Activated CD4-positive, alpha-beta T cell treated with anti-CD3 and anti-CD28 coated beads, Interleukin-2, amount 50 U/mL, for 4 hours (primary cell): ENCODE measurements around the gene HCN1.

Experiments
- DNase-seq, 2 experiments: peaks; one replicate each; pipeline ENCODE4 v3.0.0-alpha.2; 2020

Gene HCN1

DNA sequence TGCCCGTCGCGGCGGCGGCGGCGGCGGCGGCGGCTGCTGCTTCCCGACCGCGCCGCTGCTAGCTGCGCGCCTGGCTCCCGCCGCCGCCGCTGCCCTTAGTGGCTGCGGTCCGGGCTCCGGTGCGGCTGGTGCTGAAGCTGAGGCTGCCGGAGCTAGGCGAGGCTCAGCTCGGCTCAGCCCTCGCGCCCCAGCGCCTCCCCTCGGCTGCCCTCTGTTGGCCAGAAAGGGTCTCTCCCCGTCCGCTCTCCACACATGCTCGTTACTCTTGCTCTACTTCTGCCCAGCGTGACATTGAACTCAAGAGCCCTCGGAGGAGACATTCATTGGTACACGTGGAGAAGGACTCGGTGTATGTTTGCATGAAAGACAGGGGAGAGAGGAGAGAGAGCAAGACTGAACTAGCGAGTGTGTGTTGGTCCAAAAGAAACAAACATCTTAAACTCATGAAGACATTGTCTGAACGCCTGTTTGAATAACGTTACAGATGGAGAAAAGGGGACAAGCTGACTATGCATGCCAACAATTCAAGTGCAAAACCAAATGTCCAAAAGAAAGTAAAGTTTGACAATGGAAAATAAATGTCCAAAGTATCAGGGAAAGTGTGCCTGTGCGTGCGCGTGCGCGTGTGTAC lies at the start of gene HCN1:
Gene HCN1 (minus strand): TSS at position 175 of the 631 bp plus-strand sequence.
- no peak for DNase-seq

- DNase-seq = no peak
These were observed 44.9 kb upstream of the HCN1 start for GRCh38 chr5:45741110-45741509.

DNA sequence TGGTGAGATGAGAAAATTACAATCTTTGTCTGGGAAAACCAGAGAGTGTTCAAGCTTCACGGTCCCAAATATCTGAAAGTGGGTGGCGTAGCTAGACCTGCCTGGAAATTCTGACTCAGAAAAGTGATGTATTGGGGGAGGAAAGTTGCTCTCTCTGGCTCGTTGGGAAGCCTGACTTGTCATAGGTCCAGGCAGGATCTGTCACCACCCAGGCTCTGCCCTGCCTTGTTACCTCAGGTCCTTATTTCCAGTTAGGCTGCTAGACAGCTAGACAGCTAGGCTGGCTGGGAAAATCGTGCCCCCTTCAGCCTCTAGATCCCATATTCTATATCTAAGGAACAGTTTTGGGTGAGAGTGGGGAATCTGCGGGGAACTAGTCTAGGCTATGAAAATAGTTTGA lies 41.0 kb upstream of the HCN1 start:
- no peak for DNase-seq

GRCh38 chr5:45725537-45725936 lies 29.4 kb upstream of the HCN1 start:
- no peak for DNase-seq

DNA sequence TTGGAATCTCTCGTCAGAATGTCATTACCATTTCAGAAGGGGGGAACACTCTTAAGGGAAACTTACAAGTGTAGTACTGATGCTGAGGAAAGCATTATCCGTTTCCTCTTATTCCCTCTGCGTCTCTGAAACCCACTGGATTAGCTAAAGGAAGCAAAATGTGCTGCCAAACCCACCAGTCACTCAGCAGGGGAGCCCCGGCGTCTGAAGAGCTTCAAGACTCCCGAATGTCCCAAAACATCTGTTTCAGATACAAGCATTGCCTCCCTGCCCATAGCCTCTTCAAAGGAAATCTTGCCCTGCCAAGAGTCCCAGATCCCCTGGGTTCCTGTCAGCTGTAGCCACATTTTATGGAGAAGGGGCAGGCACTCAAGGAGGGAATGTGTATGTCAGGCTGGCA lies 1.0 kb upstream of the HCN1 start:
- no peak for DNase-seq

- DNase-seq = no peak
These were observed 400 bp downstream of the HCN1 start for GRCh38 chr5:45695804-45696156.

- DNase-seq = no peak
These were observed 993 bp downstream of the HCN1 start for GRCh38 chr5:45694971-45695803.

DNA sequence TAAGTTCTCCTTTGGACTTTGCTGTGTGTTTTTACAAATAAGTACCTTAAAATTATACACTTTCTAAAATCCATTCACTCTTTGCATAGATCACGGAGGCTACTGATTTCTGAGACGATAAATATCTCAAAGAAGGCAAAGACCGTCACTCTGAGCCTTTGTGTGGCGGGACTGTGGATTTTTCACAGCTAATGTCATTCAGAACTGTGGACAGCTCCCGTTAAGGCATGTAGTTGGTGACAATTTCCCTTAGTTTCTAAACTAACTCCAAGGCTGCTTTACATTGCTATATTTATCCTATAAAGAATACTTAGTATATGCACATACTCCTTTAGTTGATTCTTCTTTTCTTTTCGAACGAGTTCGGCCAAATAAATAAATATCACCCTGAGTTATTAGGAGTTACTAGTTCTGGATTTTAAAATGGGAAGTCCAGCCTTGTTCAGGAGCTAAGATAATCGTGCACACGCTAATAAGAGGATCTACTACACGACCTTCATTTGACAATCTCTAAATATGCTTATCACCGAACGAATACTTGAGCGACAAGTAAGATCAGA lies 1.8 kb downstream of the HCN1 start:
- DNase-seq = no peak

DNA sequence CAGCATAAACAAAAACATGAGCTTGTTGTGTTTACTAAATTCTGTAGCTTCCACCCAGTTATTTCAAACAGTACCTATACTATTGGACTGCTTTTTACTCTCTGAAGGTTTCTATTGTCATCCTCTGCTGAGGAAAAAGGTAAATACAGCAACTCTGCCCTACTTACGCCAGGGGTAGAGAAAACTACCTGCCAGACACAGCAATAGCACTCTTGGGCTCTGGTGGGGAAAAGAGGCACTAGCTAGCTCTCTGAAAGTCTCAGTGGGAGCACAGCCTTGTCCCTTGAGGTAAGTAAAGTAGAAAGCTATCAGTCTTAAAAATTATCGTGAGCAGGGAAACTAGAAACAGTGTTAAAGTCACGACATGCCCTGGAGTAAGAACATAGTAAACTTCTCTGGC lies 3.7 kb downstream of the HCN1 start:
- no peak for DNase-seq

DNA sequence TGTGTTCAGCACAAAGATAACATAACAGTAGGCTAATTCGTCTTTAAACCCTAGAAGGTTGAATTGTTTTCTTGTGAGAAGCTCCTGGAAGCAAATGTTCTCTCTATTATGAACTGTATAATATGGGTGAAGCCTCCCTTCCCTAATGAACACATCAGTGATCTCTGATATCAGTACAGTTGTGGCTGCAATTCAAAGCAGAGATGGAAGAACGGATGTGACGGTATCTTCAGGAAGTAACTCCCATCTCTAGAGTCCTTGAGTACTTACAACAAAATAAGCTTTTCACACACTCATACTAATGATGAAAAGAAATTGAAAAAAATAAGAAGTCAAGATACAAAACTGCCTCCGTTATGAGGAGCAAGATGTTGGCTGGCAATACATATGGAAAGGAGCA lies 4.5 kb downstream of the HCN1 start:
- DNase-seq = no peak

DNA sequence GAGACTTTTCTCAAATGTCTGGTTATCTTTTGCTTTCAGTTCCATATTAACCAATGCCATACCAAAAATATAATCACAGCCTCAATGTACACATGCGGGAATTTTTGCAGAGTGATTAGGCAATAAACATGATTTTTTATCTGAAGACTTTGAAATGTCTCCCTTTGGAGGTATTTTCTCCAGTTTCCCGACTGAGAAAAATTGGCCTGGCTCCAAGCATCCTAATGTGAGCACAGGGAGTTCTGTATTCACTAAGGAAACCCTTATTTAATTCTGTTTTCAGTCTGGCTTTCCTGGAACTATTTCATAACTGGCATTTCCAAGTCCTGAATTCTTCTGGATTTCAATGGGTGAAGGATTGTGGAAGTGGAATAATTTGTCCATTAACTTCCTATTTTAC lies 8.5 kb downstream of the HCN1 start:
- DNase-seq = no peak

GRCh38 chr5:45686620-45687019 lies 9.6 kb downstream of the HCN1 start:
- DNase-seq = no peak

DNA sequence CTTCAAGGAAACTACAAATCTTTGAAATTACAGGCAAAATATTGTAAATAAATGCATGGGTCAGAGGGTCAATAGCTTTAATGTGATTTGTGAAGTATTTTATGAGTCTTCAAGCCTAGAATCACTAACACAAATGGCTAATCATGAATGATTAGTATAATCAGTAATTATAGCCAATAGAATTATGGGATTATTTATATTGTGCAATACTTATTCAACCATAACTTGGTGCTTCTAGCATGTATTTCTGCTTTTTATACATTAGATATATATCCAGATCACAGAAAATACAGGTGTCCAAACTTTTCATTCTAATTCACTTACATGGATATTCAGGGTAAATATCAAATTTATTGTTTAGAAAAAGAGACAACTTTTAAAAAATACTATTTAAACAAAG lies 12.1 kb downstream of the HCN1 start:
- DNase-seq = no peak

- DNase-seq = no peak
These were observed 15.2 kb downstream of the HCN1 start for GRCh38 chr5:45680950-45681349.

DNA sequence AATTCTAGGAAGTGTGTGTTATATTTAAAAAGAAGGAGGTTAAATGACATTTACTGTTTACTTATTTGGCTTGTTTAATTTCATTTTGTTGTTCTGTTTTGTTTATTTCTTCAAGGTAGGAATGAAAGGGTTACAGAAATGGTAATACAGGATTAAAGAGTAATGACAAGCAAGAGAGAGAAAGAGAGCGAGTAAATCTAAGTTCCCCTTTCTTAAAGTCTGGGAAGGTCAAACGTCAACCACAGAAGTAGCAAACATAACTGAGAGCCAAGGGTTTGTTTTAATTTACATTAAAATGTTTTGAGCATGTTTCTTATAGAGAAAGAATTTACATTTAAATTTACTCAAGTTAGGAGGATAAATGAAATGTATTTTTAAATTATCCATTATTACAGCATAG lies 18.7 kb downstream of the HCN1 start:
- DNase-seq = no peak

- no peak for DNase-seq
These were observed 23.9 kb downstream of the HCN1 start for GRCh38 chr5:45672271-45672670.

- DNase-seq = no peak
These were observed 47.4 kb downstream of the HCN1 start for GRCh38 chr5:45648744-45649143.

- DNase-seq = no peak
These were observed 53.1 kb downstream of the HCN1 start for GRCh38 chr5:45643056-45643455.

- DNase-seq = no peak
These were observed 53.8 kb downstream of the HCN1 start for GRCh38 chr5:45642370-45642769.

- no peak for DNase-seq
These were observed 57.1 kb downstream of the HCN1 start for GRCh38 chr5:45639040-45639439.

DNA sequence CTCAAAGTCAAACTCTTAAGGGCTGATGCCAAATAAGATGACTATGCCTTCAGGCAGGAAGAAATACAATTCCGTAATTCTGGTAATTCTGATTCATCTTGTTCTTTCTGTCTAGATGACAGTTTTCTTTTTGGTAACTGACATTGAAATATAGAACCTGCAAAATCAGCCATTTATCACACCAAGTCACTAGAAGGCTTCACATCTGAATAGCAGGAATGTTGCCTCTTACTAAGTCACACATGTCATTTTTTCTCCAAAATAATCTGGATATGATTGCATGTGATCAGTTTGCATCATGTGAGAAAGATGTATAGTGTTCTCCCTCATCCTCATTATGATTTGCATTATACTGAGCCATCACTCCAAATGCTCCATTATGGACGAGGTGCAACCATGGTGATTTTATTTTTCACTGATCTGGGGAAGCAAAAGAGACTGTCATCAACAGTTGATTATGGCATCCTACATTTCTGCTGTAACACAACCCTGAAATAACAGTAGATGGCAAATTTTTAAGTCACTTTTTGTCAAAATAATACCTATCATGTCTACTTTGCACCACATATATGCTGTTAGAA lies 69.0 kb downstream of the HCN1 start:
- DNase-seq = no peak

GRCh38 chr5:45623832-45624231 lies 72.3 kb downstream of the HCN1 start:
- DNase-seq = no peak

DNA sequence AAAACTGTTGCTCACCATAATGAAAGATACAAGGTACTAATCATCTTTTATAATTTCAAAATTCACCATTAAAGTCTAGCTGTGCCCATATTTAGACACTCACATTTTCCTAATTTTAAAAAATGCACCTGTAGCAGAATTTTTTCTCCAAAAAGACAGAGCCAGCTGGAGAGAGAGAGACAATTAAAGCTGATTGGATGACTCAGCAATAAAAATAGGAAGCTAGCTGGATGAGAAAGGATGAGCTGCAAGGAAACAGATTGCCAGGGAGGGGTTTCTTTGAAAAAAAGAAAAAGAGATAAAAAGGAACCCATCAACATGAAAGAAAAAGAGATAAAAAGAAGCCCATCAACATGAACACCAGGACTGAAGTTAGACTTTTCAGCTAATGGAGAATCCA lies 73.8 kb downstream of the HCN1 start:
- no peak for DNase-seq

- no peak for DNase-seq
These were observed 78.2 kb downstream of the HCN1 start for GRCh38 chr5:45617859-45618416.
